Right ventricle myocardium inferior (tissue), 1 donor: ENCODE data around the gene MDM1. TPM values are rescaled to one million over a fixed set of nuclear protein-coding genes. Genes with fewer than 3 reads are reported as not detected.

ENCODE experiments used
- ATAC-seq: fragments of 200-7000 bp; cut with Tn5 transposase; one replicate; pipeline ENCODE4 v1.9.1; 2020; ENCODE audit warnings: mild to moderate bottlenecking, moderate library complexity
- DNase-seq: peaks from one replicate; pipeline ENCODE4 v3.0.0; 2021; ENCODE audit errors: missing footprints
- intact Hi-C: fragments of 100-400 bp; cut with DNase I; formaldehyde crosslinking; loops from one replicate; pipeline ENCODE4 v1.11.0; 2022
- long read RNA-seq: library from polyadenylated mRNA; unstranded; transcript quantifications from one replicate; pipeline ENCODE4 v2.0.0, GENCODE V29; 2021
- total RNA-seq: library from RNA; stranded (reverse); fragmentation: NEBNext Ultra II Directional; extraction: Animal tissue kit (Norgen Biotek cat#: 25700); gene quantifications from one replicate; pipeline ENCODE4 v1.2.1, GENCODE V29; 2021
- donor health status: DM: no; HTN: yes; CAD: no; lungs with severe emphysema.

The MDM1 gene
- total RNA-seq: 7.4 TPM
- long read RNA-seq, partial matches to known transcripts: 1 of 6 reads
- long read RNA-seq, other reads (novel, unspliced or antisense): 3 of 6 reads

- DNase-seq (peak; percentile 98), ATAC-seq (peak; percentile 100)
- intact Hi-C loops: loop anchor here (10.0 kb wide), 2 partner anchors 473 to 923 kb away; partner anchors contain the start of gene MDM2
These were observed at the start of gene MDM1 for GRCh38 chr12:68331869-68332727. MDM1 (minus strand) TSS chr12:68332362; CDS start chr12:68332245, 117 bp downstream.

GRCh38 chr12:68381476-68382219, 49.5 kb upstream of the MDM1 start:
- DNase-seq (no peak), ATAC-seq (no peak)
- intact Hi-C loops: no loop called here

GRCh38 chr12:68378872-68379606, 46.9 kb upstream of the MDM1 start:
- DNase-seq (peak; percentile 47), ATAC-seq (peak; percentile 66)
- intact Hi-C loops: no loop called here

GRCh38 chr12:68377881-68378280, 45.7 kb upstream of the MDM1 start:
- no peak for DNase-seq
- intact Hi-C loops: no loop called here
- ATAC-seq: no peak

- ATAC-seq (no peak), DNase-seq (no peak)
- intact Hi-C loops: no loop called here
These were observed 44.7 kb upstream of the MDM1 start for GRCh38 chr12:68376901-68377300.

GRCh38 chr12:68375756-68376695, 43.9 kb upstream of the MDM1 start:
- intact Hi-C loops: no loop called here
- DNase-seq (no peak), ATAC-seq (no peak)

GRCh38 chr12:68374307-68374982, 42.3 kb upstream of the MDM1 start:
- intact Hi-C loops: no loop called here
- ATAC-seq (no peak), DNase-seq (no peak)

GRCh38 chr12:68370667-68371066, 38.5 kb upstream of the MDM1 start:
- ATAC-seq (no peak), DNase-seq (no peak)
- intact Hi-C loops: no loop called here

- DNase-seq: no peak
- ATAC-seq: peak; percentile 20
- intact Hi-C loops: no loop called here
These were observed 37.9 kb upstream of the MDM1 start for GRCh38 chr12:68370006-68370590.

- no peak for DNase-seq
- no peak for ATAC-seq
- intact Hi-C loops: loop anchor here (5.0 to 10.0 kb wide), 2 partner anchors 84 to 166 kb away; no protein-coding TSS in a partner anchor
These were observed 36.2 kb upstream of the MDM1 start for GRCh38 chr12:68368327-68368726.

- DNase-seq: no peak
- intact Hi-C loops: loop anchor here (5.0 to 10.0 kb wide), 2 partner anchors 84 to 167 kb away; no protein-coding TSS in a partner anchor
These were observed 35.7 kb upstream of the MDM1 start for GRCh38 chr12:68367903-68368302.

GRCh38 chr12:68367116-68367515, 35.0 kb upstream of the MDM1 start:
- ATAC-seq (no peak), DNase-seq (no peak)
- intact Hi-C loops: loop anchor here (5.0 to 10.0 kb wide), 2 partner anchors 85 to 168 kb away; no protein-coding TSS in a partner anchor

More at GRCh38 chr12:68367903-68368302, 35.7 kb upstream of the MDM1 start:
- ATAC-seq: no peak

GRCh38 chr12:68364893-68365725, 32.9 kb upstream of the MDM1 start:
- intact Hi-C loops: loop anchor here (2.0 to 10.0 kb wide), 3 partner anchors 42 to 170 kb away; no protein-coding TSS in a partner anchor
- ATAC-seq: peak; percentile 97
- DNase-seq: peak; percentile 96

- intact Hi-C loops: loop anchor here (2.0 to 10.0 kb wide), 2 partner anchors 42 to 170 kb away; no protein-coding TSS in a partner anchor
- ATAC-seq (no peak), DNase-seq (no peak)
These were observed 32.2 kb upstream of the MDM1 start for GRCh38 chr12:68364328-68364727.

- intact Hi-C loops: loop anchor here (10.0 kb wide), 1 partner anchor 173 kb away; no protein-coding TSS in a partner anchor
- ATAC-seq: no peak
- no peak for DNase-seq
These were observed 29.8 kb upstream of the MDM1 start for GRCh38 chr12:68361953-68362352.

- intact Hi-C loops: loop anchor here (2.0 to 10.0 kb wide), 3 partner anchors 175 to 308 kb away; partner anchors contain the start of gene RAP1B
- peak; percentile 17 for ATAC-seq
- DNase-seq: no peak
These were observed 27.5 kb upstream of the MDM1 start for GRCh38 chr12:68359674-68360073.
